22Rv1 (cell line): Measurements from ENCODE around the gene RASL12.

ENCODE experiments used
- CTCF ChIP-seq: fragments of 450-650 bp; IDR thresholded peaks from 2 replicates; pipeline ENCODE4 v1.5.1; 2017; ENCODE audit warnings: mild to moderate bottlenecking
- ZFX ChIP-seq: fragments of 450-650 bp; IDR thresholded peaks from 2 replicates; pipeline ENCODE4 v1.6.1; 2017; ENCODE audit warnings: antibody characterized with exemption, borderline replicate concordance

DNA sequence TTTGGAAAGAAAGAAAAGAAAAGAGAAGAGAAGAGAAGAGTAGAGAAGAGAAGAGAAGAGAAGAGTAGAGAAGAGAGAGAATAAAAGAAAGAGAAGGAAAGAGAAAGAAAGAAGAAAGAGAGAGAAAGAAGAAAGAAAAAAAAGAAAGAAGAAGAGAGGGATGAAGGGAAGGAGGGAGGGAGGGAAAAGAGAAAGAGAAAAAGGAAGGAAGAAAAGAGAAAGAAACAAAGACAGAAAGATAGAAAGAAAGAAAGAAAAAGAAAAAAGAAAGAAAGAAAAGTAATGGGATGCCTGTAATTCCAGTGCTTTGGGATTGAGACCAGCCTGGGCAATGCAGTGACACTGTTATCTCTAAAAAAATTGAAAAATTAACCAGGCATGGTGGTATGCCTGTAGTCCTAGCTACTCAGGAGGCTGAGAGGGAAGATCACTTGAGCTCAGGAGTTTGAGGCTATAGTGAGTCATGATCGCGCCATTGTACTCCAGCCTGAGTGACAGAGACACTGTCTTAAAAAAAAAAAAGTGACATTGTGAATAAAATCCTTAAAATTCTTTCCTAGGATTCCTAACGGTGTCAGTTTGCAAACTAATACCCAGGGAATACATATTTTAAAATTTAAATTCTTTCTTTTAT lies 1.7 kb downstream of the RASL12 start:
- TF ChIP-seq CTCF = no peak
- TF ChIP-seq ZFX = no peak
